ENCODE results near the gene TEX2. TPM values are rescaled to one million over a fixed set of nuclear protein-coding genes. Genes with fewer than 3 reads are reported as not detected.
A peak's percentile ranks its signal among the peaks of the same experiment; 100 is the strongest.
"Not testable (repeated sequence)": the region's sequence is repeated elsewhere in the genome, so short reads cannot be mapped to it uniquely, and the experiment has no call there.

TEX2 gene
- total and polyA plus RNA-seq, 2 donors = 18.6 to 20.3 TPM

DNA sequence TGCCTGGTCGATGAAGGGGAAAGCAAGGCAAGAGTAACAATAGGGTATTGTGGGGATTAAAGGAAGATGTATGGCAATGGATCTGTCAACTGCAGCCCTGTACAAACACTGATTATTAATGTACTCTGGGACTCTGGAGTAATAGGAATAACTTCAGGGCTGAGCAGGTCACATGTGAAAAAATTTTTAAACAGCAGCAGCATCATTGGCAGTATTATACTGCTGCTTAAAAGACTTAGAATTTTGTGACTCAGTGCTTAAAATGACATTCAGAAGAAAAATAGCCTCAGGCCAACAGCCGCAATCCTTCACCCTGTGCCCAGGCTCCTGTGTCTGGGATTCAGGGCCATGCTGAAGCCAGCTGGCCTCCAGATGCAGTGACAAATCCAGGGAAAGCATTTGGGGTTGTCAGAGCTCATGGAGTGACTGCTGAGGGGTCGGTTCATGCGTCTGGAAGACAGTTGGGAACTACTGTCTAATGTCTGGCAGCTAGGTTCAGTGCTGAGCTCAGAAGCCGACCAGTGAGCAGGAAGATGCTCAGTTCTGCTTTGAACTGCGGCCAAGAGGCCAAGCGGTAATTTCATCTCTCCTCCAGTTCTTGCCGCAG is 22.2 kb downstream of the TEX2 start:
- DNase-seq (ENCODE audit: extremely low spot score) = peak; percentile 35
- no peak overlapping the region for H3K4me3 ChIP-seq (ENCODE audit: low read depth, low read length)
- no peaks in the 10 kb centered on the region for H3K36me3 ChIP-seq (ENCODE audit: insufficient read depth)
- 13% methylated on average over 8 of the region's 8 CpGs for WGBS
- no peak overlapping the region for H3K27ac ChIP-seq (ENCODE audit: low read depth)
- no peaks in the 10 kb centered on the region for H3K4me1 ChIP-seq (ENCODE audit: insufficient read depth)

DNA sequence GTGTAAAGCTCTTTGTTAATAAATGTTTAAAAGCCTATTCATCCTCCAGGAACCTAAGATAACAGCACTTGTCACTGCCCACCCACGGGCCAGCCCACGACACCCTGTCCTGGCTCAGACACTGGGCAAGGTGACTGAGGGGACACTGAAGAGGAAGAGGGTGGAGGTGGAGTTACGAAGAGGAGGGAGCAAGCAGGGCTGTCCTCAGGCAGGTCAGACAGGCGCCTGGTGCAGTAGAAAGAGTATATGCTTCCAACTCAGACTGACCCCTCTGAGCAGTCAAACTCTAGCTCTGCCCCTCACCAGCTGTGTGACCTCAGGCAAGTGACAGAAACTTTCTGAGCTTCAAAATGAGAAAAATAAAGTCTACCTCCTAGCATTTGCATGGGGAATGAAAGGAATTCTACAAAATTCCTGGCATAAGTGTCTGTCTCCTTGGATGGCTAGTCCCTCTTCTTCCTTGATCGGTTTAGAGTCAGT is 22.8 kb downstream of the TEX2 start:
- DNase-seq (ENCODE audit: extremely low spot score) = no peak
- 49% methylated on average over 5 of the region's 5 CpGs for WGBS
- no peak overlapping the region for H3K4me3 ChIP-seq (ENCODE audit: low read depth, low read length)
- H3K27ac ChIP-seq (ENCODE audit: low read depth) = no peak overlapping the region
- H3K36me3 ChIP-seq (ENCODE audit: insufficient read depth) = no peaks in the 10 kb centered on the region
- H3K4me1 ChIP-seq (ENCODE audit: insufficient read depth) = no peaks in the 10 kb centered on the region

DNA sequence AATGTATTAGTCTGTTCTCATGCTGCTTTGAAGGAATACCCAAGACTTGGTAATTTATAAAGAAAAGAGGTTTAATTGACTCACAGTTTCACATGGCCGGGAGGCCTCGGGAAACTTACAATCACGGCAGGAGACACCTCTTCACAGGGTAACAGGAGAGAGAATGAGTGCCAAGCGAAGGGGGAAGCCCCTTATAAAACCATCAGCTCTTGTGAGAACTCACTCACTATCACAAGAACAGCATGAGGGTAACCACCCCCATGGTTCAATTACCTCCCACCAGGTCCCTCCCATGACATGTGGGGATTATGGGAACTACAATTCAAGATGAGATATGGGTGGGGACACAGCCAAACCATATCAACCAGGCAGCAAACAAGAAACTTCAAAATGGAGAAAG is 24.6 kb downstream of the TEX2 start:
- WGBS = 93% methylated on average over 4 of the region's 4 CpGs
- H3K4me1 ChIP-seq (ENCODE audit: insufficient read depth); H3K36me3 ChIP-seq (ENCODE audit: insufficient read depth); DNase-seq (ENCODE audit: extremely low spot score); H3K4me3 ChIP-seq (ENCODE audit: low read depth, low read length); H3K27ac ChIP-seq (ENCODE audit: low read depth): not testable (repeated sequence)

DNA sequence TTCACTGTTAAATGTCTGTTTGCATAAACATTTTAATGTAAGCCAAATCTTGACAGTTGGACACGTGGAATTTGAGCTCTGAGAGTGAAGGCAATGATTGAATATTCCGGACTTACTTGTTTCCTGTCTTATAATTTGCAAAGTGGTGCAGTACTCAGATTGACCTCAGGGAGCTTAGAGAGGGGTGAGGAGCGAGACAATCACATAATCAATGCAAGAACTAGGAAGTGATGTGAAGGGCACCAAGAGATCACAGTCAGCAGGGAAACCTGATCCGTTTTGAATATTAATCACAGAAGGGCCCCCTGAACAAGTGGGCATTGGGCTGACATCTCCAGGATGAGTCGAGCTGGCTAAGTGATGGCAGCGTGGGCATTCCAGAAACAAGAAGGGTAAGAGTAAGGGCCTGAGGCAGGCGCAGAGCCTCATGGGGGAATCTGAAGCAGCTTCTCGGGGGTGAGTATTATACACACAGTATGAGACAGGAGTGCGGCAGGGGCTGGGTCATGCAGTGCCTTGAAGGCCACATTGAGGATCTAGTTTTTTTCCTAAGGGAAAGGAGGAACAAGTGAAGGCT is 26.1 kb downstream of the TEX2 start:
- Histone ChIP-seq H3K4me3 (ENCODE audit: low read depth, low read length) (no peak overlapping the region), H3K27ac (ENCODE audit: low read depth) (no peak overlapping the region), H3K4me1 (ENCODE audit: insufficient read depth) (no peaks in the 10 kb centered on the region), H3K36me3 (ENCODE audit: insufficient read depth) (no peaks in the 10 kb centered on the region)
- DNase-seq (ENCODE audit: extremely low spot score) = no peak
- 84% methylated on average over 9 of the region's 9 CpGs for WGBS

DNA sequence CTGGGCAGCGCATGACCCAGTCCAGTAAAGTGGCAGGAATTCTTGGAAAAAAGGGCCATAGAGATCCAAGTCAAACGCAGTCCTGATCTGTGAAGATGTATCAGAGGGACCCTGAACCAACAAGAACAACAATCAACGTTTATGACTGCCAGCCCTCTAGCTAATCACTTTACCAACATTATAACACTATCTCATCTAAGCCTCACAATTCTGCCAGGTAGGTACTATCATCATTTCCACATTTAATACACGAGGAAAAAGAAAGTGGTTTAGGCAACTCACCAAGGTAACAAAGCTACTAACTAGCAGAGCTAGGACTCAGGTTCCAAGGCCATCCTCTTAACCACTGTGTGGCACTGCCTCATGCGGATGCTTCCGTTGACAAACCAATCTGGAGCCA is 28.1 kb downstream of the TEX2 start:
- DNase-seq (ENCODE audit: extremely low spot score) = no peak
- no peak overlapping the region for H3K27ac ChIP-seq (ENCODE audit: low read depth)
- no peak overlapping the region for H3K4me3 ChIP-seq (ENCODE audit: low read depth, low read length)
- no peaks in the 10 kb centered on the region for H3K36me3 ChIP-seq (ENCODE audit: insufficient read depth)
- 90% methylated on average over 6 of the region's 6 CpGs for whole genome bisulfite sequencing
- H3K4me1 ChIP-seq (ENCODE audit: insufficient read depth) = no peaks in the 10 kb centered on the region

DNA sequence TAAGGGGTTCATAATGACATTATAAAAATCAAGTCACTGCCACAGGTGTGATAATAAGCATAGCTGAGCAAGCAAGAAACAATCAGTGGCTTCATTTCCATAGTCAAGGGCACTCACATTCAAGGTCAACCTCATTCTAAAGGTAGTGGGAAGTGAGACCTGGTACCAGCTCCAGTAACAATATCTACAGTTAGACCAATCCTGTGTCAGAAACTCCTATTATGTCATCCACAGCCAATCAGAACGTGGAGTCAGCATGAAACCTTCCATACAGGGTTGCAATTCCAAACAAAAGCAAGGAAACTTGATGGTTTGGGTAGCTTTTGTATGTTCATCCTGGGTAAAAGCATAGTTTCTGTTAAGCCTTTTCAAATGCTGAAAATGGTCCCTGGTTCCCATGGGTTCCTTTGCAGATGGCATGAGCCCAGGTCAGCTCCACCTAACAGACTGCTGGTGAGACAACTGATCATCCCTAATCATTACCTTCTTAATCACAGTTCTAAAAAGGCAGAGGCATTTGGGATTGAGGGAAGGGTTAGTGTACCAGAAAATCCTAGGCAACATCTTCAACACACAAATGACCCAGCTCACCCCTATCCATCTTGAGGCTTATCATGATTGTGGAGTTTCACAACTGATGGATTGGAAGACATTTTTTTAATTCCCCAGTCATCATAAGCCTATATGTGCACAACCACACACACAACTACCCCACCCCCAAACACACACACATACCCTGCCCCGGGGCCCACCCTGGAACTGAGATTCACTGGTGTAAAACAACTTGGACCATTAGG is 30.4 kb downstream of the TEX2 start:
- Histone ChIP-seq H3K4me1 (ENCODE audit: insufficient read depth) (no peaks in the 10 kb centered on the region), H3K27ac (ENCODE audit: low read depth) (no peak overlapping the region)
- WGBS = 94% methylated on average over 2 of the region's 2 CpGs

DNA sequence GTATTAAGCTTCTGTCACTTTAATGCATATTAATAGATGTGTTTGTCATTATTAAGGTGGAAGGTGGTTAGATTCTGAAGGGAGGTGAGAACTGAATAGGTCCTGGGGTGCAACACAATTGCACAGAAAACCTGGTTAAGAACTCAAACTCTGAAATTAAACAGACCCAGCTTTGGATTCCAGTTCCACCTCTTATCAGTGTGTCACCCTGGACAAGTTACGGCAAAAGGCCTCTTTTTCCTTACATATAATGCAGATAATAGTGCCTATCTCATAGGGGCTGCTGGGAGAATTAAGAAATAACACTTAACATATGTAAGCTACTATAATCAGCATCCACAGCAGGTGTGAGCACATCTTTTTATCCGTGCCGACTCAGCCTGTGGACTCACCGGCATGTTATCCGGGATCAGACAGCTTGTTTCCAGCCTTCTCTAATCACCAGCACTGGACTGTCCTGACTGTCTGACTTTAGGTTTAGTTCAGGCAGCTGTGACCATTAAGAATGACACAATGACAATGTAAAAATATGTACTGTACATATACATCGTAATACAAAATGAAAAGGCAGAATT is 31.4 kb downstream of the TEX2 start:
- WGBS = 83% methylated on average over 6 of the region's 6 CpGs
- no peak overlapping the region for H3K4me3 ChIP-seq (ENCODE audit: low read depth, low read length)
- DNase-seq (ENCODE audit: extremely low spot score) = no peak
- H3K4me1 ChIP-seq (ENCODE audit: insufficient read depth) = no peaks in the 10 kb centered on the region
- no peaks in the 10 kb centered on the region for H3K36me3 ChIP-seq (ENCODE audit: insufficient read depth)
- H3K27ac ChIP-seq (ENCODE audit: low read depth) = no peak overlapping the region

More for the DNA sequence above, 30.4 kb downstream of the TEX2 start:
- Histone ChIP-seq H3K36me3 (ENCODE audit: insufficient read depth) (no peaks in the 10 kb centered on the region), H3K4me3 (ENCODE audit: low read depth, low read length) (no peak overlapping the region)
- no peak for DNase-seq (ENCODE audit: extremely low spot score)

DNA sequence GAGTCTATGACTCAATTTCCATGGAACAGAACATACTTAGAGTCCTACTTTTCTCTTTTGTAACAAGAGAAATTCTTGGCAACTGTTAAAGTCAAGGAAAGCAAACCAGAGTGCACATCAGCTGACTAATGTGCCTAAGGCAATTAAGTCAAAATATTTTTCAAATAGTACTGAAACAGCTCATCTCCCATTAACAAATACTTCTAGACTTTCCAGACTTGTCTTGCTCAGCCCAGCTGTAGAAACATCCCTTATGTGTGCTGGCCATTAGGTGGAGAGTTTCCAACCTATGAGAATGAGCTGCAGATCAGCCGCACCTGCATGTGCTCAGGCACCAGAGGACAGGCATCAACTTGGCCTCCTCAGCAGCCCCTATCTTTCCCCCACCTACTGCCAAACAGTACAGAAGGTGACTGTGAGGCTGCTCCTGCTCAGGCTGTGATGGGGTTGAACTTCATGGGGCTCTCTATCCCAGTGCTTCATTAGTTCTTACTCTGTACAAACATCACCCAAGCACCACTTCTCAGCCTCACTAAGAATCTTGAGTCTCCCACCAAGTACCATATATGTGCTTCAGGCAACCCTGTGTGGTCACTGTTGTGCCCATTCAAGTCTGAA is 32.2 kb downstream of the TEX2 start:
- Histone ChIP-seq H3K27ac (ENCODE audit: low read depth) (no peak overlapping the region), H3K4me1 (ENCODE audit: insufficient read depth) (no peaks in the 10 kb centered on the region), H3K36me3 (ENCODE audit: insufficient read depth) (no peaks in the 10 kb centered on the region), H3K4me3 (ENCODE audit: low read depth, low read length) (no peak overlapping the region)
- no peak for DNase-seq (ENCODE audit: extremely low spot score)
- 77% methylated on average over 1 of the region's 1 CpG for WGBS

DNA sequence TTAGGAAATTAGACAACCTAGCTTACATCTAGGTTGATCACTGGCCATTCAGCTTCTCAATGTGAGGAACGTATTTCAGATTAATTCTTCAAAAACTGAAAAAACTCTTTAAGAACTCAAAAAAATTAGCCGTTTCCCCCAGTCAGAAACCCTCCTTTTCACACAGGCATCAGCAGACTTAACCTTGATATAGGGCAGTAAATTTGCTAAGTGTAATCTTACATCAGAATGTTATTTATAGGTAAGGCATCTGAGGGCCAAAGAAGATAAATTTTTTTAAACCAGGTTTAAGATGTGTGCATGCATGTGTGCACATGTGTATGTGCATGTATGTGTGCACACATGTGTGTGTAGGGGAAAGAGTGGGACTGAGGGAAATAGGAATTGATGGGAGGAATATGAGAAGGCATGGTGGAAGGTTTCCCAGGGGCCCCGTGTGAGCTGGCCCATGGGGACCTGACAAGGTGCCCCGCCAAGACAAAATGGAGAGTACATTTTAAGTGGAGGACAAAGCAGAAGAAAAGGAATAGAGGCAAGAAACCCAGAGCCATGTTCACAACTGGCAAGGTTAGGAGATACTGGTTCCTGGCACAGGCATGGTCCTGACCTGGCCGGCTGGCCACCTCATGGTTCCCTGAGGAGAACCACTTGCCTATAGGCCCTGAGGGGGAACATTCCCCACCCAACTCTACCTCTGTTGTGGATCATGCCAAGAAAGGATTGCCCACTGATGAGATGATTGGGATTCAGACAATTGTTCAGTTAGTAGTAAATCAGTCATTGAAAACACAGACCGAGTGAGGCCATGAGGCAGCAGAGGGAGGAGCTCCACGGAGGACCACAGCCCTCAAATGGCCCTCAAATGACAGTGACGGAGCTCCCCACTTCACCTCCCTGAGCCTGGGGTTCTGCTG is 33.0 kb downstream of the TEX2 start:
- 86% methylated on average over 8 of the region's 8 CpGs for WGBS
- H3K27ac ChIP-seq (ENCODE audit: low read depth) = no peak overlapping the region
- no peak overlapping the region for H3K4me3 ChIP-seq (ENCODE audit: low read depth, low read length)
- no peaks in the 10 kb centered on the region for H3K36me3 ChIP-seq (ENCODE audit: insufficient read depth)
- no peaks in the 10 kb centered on the region for H3K4me1 ChIP-seq (ENCODE audit: insufficient read depth)
- DNase-seq (ENCODE audit: extremely low spot score) = no peak

DNA sequence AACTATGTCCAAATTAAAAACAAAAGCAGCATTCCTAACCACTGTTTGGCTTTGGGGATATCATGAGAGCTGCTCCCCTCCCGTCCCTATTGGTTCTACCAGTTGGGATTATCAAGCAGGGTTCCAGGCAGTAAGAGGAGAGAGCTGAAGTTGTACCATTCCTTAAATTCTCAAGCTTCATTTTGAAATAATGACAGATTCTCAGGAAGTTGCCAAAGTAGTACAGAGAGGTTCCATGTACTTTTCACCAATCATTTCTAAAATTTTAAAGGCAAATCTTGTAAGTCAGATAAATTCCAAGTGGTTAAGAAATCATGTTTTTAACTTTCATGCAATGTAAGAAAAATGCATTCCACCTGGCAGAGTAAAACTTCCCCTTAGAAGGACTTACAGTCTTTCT is 36.9 kb downstream of the TEX2 start:
- Histone ChIP-seq H3K4me3 (ENCODE audit: low read depth, low read length) (no peak overlapping the region), H3K27ac (ENCODE audit: low read depth) (no peak overlapping the region), H3K4me1 (ENCODE audit: insufficient read depth) (no peaks in the 10 kb centered on the region), H3K36me3 (ENCODE audit: insufficient read depth) (no peaks in the 10 kb centered on the region)
- no peak for DNase-seq (ENCODE audit: extremely low spot score)
- 95% methylated on average over 1 of the region's 1 CpG for WGBS

DNA sequence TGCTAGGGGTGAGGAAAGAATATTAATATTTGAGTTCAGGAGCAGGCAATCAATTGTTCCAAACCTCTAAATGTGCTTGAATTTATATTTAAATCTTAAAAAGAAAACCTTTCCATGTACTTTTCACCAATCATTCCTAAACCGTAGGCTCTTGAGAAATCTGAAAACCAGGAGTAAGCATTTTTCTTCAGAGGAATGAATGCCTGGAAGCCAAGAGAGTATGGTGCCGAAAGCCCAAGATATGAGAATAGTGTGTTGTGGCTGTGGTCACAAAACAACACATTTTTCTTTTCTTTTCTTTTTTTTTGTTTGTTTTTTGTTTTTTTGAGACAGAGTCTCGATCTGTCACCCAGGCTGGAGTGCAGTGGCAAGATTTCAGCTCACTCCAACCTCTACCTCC is 37.6 kb downstream of the TEX2 start:
- 98% methylated on average over 3 of the region's 3 CpGs for WGBS
- DNase-seq (ENCODE audit: extremely low spot score) = no peak
- Histone ChIP-seq H3K4me3 (ENCODE audit: low read depth, low read length) (no peak overlapping the region), H3K27ac (ENCODE audit: low read depth) (no peak overlapping the region), H3K36me3 (ENCODE audit: insufficient read depth) (no peaks in the 10 kb centered on the region), H3K4me1 (ENCODE audit: insufficient read depth) (no peaks in the 10 kb centered on the region)

DNA sequence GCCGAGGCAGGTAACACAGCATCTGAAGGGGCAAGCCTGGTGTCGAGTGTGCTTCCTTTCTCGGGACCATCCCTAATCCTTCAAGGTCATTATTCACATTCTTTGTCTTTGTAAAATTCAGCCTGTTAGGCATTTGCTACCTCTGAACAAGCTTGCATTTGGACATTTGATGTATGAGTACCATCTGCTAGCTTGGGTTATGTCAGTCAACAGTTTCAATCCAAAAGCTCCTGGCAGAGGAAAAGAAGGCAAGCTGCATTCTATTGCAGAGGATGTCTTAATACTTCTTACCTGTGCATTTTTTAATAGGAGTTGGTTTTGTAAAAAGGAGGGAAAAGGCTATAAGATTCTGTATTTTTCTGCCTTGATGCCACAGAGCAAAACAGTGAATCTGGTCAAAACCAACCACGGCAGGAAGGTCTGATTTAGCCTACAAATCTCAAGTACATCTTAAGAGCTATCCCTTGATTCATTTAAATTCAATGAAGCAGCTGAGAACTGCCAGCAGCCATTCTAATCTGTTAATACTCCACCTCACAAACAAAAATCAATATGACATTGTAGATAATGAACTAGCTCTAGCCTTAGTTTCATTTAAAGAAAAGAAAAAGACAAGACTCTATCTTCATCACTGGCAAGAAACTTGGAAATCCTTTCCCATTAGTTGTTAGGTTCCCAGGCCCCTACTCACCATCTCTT is 39.0 kb downstream of the TEX2 start:
- no peak overlapping the region for H3K27ac ChIP-seq (ENCODE audit: low read depth)
- H3K4me3 ChIP-seq (ENCODE audit: low read depth, low read length) = no peak overlapping the region
- 90% methylated on average over 4 of the region's 4 CpGs for WGBS
- no peaks in the 10 kb centered on the region for H3K4me1 ChIP-seq (ENCODE audit: insufficient read depth)
- H3K36me3 ChIP-seq (ENCODE audit: insufficient read depth) = no peaks in the 10 kb centered on the region
- DNase-seq (ENCODE audit: extremely low spot score) = no peak

Measured in urinary bladder (tissue), 4 donors.